Right ventricle myocardium superior (tissue), 1 donor: ENCODE results near the gene PGRMC2. TPM values are rescaled to one million over a fixed set of nuclear protein-coding genes. Genes with fewer than 3 reads are reported as not detected.

Source experiments
- ATAC-seq: fragments of 200-7000 bp; cut with Tn5 transposase; one replicate; pipeline ENCODE4 v1.9.1; 2020; ENCODE audit warnings: mild to moderate bottlenecking; ENCODE audit not compliant: poor library complexity
- DNase-seq: peaks from one replicate; pipeline ENCODE4 v3.0.0-alpha.2; 2020
- intact Hi-C: fragments of 100-400 bp; cut with DNase I; formaldehyde crosslinking; loops from one replicate; pipeline ENCODE4 v1.11.2; 2022
- total RNA-seq: library from RNA; stranded (reverse); fragmentation: NEBNext Ultra II Directional; extraction: Animal tissue kit (Norgen Biotek cat#: 25700); gene quantifications from one replicate; pipeline ENCODE4 v1.2.1, GENCODE V29; 2021
- donor health status: DM: no; HTN: yes; CAD: no; lungs with severe emphysema.

Gene PGRMC2
- total RNA-seq, 1 donor from 2014 or later: 58.4 TPM

GRCh38 chr4:128241019-128241418 lies 46.6 kb downstream of the PGRMC2 start:
- intact Hi-C loops: no loop called here

GRCh38 chr4:128234836-128235235 lies 52.8 kb downstream of the PGRMC2 start:
- no peak for DNase-seq
- no peak for ATAC-seq
- intact Hi-C loops: no loop called here

More at GRCh38 chr4:128241019-128241418, 46.6 kb downstream of the PGRMC2 start:
- ATAC-seq: no peak
- DNase-seq: no peak

GRCh38 chr4:128232719-128233118 lies 54.9 kb downstream of the PGRMC2 start:
- intact Hi-C loops: no loop called here
- DNase-seq (no peak), ATAC-seq (no peak)

DNA sequence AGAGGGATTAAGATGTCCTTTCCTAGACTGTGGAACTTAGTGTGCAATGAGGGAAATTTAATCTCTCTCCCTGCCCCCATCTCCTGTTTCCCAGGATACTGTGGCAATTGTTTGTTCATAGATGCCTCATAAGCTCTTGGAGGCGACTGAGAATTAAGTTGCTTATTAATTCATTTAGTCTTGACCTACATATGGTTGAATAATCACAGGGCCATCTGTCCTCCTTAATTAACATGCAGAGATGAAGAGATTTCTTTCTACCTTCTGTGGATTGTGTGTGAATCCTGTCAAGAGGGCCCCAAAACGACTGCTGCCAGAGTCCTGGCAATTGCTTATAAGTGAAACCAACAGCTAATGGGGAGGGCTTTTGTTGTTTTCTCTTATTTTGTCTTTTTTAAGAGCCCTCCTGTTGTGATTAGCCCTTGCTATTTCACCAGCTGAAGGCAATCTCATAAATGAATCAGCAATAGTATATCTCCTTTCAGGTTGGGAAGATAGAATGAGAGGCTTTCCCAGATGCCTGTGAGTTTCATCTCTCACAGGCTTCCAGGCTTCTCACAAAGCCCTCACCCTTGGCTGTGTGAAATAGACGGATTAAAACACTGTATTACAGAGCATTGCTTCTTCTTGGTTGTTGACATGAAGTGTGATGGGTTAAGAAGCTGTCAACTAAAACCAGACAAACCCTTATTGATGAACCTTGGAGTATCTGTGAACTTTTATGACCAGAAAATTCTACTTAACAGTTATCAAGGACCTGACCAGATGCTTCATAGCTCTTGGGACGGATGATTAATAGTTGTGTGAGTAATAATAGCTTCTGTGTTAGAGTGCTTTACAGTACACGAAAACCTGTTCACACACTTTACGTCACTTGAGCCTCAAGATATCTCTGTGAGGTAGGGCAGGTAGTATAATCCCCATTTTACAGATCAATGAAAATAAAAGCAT lies 58.5 kb downstream of the PGRMC2 start:
- ATAC-seq: no peak
- intact Hi-C loops: no loop called here
- no peak for DNase-seq

DNA sequence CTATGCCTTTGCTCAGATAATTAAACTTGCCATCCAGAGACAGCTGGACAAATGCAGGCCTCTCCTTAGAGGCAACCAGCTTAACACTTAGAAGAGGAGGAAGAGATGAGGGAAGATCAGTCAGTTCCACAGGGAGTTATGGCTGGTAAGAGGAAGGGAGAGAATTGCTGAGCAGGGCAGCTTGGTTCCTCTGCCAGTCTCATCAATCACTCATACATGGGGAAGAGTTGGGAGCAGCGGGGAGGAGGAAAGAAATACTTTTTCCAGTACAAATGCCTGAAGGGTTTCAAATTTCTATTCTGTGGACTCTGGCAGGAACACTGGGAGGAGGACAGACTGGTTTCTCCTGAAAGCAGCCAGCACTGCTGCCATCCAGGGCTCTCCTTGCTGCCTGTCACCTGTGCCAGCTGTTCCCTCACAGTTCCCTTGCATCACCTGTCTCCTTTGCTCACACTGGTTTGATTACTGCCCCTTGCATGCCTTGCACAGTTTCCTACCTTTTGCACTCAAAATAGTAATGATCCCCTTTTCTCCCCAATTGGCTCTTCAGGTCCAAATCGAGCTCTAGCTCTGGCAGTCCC lies 59.5 kb downstream of the PGRMC2 start:
- DNase-seq (no peak), ATAC-seq (no peak)
- intact Hi-C loops: no loop called here

DNA sequence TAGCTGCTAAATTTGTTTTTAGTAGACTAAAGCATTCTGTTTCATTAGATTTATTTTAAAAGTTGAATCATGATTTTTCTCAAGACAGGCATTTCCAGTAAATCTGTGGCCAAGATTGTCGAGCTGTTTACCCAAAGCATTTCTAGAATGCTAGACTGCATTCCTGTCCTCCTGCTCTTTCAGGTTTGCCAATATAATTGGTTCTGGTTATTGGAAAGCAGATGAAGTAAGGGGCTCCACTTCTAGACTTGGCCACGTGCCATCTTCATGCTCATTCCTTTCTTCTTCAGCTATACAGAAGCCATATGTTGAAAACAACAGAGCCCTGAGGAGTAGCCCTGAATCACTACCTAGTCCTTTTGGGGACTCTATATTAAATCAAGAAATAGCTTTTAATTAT lies 62.5 kb downstream of the PGRMC2 start:
- intact Hi-C loops: no loop called here
- no peak for DNase-seq
- ATAC-seq: no peak

GRCh38 chr4:128221586-128221985 lies 66.0 kb downstream of the PGRMC2 start:
- intact Hi-C loops: no loop called here
- DNase-seq (no peak), ATAC-seq (no peak)

DNA sequence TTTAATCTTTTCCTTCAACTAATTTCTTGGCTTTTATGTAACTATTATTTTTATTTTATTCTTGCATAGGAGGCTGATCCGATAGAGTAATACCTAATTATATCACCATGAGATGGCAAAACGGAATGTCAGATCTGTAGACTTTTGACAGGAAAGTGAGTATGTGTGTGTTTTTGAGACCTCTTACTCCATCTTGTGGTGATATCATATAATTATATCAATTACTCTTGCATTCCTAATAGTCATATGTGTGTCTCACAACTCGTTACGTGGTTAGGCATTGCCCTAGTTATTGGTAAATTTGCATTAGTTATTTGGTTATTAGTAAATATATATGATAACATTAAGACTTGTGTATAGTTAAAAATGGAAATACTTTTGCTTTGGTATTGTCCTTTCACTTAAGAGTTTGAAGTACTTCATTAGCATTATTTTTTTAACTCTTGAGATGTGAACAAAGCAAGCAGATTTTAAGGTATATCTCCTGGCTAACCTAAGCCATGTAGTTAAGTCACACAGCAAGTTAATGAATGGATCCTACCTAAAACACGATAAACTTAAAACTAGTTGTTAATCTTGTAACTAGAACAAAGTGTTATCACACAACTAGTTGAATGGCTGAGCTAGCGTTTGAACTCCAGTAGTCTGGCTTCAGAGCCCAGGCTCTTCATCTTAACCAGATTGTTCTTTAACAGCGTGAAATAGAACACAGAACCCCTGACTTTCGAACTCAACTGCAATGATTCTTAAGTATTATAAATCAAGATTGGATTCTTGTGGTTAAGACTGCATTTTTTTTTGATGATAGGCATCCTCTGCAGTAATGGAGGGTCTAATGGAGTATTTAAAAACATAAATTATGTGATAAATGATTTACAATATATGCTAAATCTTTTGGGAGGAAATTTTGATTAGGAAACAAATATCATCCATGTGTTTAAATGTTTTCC lies 67.1 kb downstream of the PGRMC2 start:
- no peak for DNase-seq
- ATAC-seq: no peak
- intact Hi-C loops: no loop called here

Other genes with a start within 250 kb of the PGRMC2 start
- 15.1 TPM for gene LARP1B, start 226.5 kb downstream of the PGRMC2 start, total RNA-seq